Fibroblast of pulmonary artery (primary cell): Measurements from ENCODE around the gene PCDH9.

Source experiments
- DNase-seq: peaks from one replicate; pipeline ENCODE4 v3.0.0-alpha.2; 2010; ENCODE audit warnings: low read depth
- H3K4me3 ChIP-seq: replicated peaks from 2 replicates; pipeline ENCODE4 v1.5.1; 2011; ENCODE audit warnings: low read depth, mild to moderate bottlenecking, control low read depth, low read length, moderate library complexity
- CTCF ChIP-seq: IDR thresholded peaks from 2 replicates; pipeline ENCODE4 v1.5.1; 2011; ENCODE audit warnings: mild to moderate bottlenecking, control low read depth, low read length, inconsistent platforms; ENCODE audit errors: missing control alignments

Gene PCDH9

DNA sequence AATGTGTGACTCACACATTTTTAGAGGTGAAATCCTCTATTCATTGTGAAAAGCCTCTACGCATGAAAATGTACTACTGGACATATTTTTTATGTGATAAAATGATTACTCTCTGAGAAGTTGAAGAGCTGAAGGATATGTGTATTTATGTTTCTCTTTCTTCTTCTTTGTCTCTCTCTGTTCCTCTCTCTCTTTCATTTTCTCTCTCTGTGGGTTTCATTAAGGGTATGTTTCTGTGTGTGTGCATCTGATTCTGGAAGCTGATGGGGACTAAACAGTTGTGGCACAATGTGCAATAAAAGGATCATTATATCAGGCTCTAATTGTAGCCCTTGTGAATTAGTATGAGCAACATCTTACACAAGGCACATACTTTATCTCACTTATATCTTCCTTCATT lies 867.7 kb downstream of the PCDH9 start:
- no peak for DNase-seq
- no peak overlapping the region for H3K4me3 ChIP-seq
- TF ChIP-seq CTCF, result no peak

DNA sequence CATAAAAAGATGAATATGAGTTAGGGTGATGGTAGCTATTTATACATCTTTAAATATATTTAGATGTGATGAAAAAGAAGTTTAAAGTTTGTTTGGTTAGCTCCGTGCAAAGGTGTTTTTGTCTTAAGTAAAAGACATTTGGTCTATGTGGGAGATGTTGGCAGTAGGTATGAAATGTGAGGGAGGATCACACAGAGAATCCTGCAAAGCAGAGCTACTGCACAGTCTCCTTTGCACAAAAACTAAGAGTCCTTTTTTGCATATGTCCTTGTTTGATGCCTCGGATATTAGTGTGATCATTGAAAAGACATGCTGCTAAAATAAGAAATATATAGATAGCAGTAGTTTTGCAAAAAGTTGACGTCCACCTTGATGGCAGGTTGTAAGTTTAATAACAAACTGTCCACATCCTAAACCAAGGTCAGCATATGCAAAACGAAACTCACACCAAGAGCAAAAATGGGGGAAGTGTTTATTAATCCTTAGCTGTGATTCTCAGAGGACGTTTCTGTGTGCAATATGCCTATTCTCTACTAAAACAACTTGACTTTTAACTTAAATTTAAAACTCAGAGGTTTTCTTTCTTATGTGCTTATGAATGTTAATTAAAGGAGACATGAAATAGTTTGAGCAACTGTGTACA lies 870.1 kb downstream of the PCDH9 start:
- no peak overlapping the region for H3K4me3 ChIP-seq
- DNase-seq, result no peak
- TF ChIP-seq CTCF, result no peak

DNA sequence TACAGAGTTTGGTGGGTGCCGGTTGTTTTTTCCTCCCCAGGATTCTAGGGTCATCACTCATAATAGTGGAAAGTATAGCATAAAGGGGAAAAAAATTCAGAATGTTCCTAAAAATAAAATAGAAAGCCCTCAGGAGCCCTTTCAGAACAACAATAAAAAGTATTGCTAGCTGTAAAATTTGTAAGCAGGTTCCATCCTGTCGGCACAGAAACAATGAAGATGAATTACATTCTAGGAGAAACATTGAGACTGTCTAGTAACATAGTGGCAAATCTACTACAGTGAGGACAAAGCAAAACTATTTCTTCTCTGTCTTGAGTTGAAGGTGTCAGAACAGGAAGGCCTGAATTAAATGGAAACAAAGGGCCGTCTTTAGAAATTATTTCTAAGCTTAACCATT lies 870.7 kb downstream of the PCDH9 start:
- DNase-seq, result no peak
- H3K4me3 ChIP-seq, result no peak overlapping the region
- TF ChIP-seq CTCF, result no peak

GRCh38 chr13:66358564-66358963 lies 871.6 kb downstream of the PCDH9 start:
- TF ChIP-seq CTCF, result no peak
- H3K4me3 ChIP-seq, result no peak overlapping the region
- no peak for DNase-seq

GRCh38 chr13:66357463-66357862 lies 872.7 kb downstream of the PCDH9 start:
- TF ChIP-seq CTCF, result no peak
- DNase-seq, result no peak

GRCh38 chr13:66354879-66355751 lies 875.0 kb downstream of the PCDH9 start:
- no peak for DNase-seq
- TF ChIP-seq CTCF, result no peak

More at GRCh38 chr13:66357463-66357862, 872.7 kb downstream of the PCDH9 start:
- H3K4me3 ChIP-seq, result no peak overlapping the region

More at GRCh38 chr13:66354879-66355751, 875.0 kb downstream of the PCDH9 start:
- no peak overlapping the region for H3K4me3 ChIP-seq
